SU-DHL-6 (cell line): Measurements from ENCODE around the gene RUVBL2.

Experiments
- CTCF ChIP-seq: fragments of 200-600 bp; sonication (generic); IDR thresholded peaks from one replicate; pipeline ENCODE4 v1.5.1; 2017; ENCODE audit warnings: antibody characterized with exemption, mild to moderate bottlenecking, low read length, moderate library complexity; ENCODE audit not compliant: insufficient read depth, poor library complexity, severe bottlenecking
- EZH2phosphoT487 ChIP-seq: fragments of 200-600 bp; sonication (generic), shearing (Covaris generic); conservative IDR thresholded peaks from 2 replicates; pipeline ENCODE4 v1.6.1; 2018; ENCODE audit warnings: mild to moderate bottlenecking, antibody characterized with exemption, low read length, moderate library complexity, mixed read lengths

GRCh38 chr19:48994035-48994386, 324 bp downstream of the RUVBL2 start:
- TF ChIP-seq CTCF = no peak
- no peak for TF ChIP-seq EZH2phosphoT487
